Measurements from ENCODE around the gene TDP1. TPM values are rescaled to one million over a fixed set of nuclear protein-coding genes. Genes with fewer than 3 reads are reported as not detected.

TDP1 gene
- 20.5 and 45.2 TPM in 2 replicates for total RNA-seq

DNA sequence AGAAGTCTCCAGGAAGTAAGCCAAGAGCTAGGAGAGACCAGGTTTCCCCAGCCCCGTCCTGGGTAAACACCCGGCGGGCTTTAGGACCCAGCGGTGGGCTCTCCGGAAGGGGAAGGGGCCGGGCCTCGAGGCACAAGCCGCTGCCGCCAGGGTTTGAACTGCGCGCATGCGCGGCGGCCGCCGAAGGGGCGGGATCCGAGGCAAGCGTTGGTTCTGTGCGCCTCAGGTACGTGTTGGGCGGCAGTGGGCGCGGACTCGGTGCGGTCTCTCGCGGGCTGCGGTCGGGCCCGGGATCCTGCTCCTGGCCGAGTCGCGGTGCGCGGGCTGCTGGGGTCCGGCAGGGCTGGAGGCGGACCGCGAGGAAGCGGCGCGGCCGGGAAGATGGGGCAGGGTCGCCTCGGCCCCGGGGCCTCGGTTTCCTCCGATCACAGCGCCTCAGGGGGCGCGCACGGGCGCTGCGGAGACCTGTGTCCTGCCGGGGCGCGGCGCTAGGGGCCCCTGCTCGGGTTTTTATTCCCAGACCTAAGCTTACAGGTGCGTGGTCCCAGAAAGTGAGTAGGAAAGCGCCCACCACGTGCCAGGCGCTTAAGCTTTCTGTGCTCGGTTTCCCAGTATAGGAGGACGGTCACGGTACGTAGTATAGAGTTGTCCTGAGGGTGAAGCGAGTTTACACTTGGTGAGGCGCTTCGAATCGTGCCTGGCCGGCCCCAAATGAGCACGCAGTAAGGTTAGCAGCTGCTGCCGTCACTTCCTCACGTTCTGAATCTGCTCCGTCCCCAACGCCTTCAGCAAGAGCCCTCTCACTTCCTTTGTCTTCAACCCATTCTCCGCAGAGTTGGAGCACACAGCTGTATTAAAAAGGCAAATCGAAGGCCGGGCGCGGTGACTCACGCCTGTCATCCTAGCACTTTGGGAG lies at the start of gene TDP1:
Gene TDP1 (plus strand): TSS at position 183 of the 916 bp plus-strand sequence. CDS start 7,188 bp downstream, outside the sequence.

DNA sequence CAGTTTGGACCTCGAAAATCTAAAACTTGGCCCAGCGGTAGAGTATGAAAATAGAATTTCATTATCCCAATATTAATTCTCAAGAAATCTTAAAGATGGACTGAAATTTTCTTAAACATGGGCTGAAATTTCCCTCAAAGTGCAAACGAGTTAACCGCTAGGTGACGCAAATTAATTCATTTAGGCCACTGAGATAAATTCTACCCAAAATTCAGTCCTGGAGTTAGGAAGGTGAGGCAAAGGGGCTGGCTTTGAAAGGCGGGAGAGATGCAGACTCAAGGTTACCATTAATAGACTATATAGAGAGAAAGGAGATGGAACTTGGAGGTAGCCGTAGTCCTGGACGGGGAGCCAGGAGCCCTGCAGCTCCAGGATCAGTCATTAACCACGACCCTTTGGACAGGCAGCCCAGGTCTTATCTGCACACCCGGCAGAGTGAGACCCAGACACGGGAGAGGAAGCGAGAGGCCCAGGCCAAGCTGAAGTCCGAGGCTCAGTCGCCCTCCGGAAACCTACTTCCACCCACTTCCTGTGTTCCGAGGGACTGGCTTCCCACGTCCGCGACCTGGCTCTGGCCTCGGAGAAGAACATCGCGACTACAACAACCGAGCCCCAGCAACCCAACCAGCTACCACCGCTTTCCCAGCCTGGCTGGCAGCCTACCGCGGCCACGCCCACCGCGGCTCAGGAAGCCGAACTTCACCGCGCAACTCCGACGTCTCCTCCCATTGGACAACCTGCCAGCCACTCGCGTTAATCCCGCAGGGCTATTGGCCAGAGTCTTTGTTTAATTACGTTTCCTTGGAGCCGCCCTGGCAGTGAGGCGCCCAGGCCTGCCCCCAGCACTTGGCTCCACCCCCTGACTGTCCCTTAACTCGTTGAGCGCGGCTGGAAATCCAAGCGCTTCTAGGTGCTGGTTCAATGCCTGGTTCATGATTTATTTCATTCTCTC lies 1.4 kb upstream of the TDP1 start, which contains the start of gene EFCAB11:
Gene EFCAB11 (minus strand): TSS at position 661 of the 952 bp plus-strand sequence. CDS start 70 bp downstream, at position 591.

DNA sequence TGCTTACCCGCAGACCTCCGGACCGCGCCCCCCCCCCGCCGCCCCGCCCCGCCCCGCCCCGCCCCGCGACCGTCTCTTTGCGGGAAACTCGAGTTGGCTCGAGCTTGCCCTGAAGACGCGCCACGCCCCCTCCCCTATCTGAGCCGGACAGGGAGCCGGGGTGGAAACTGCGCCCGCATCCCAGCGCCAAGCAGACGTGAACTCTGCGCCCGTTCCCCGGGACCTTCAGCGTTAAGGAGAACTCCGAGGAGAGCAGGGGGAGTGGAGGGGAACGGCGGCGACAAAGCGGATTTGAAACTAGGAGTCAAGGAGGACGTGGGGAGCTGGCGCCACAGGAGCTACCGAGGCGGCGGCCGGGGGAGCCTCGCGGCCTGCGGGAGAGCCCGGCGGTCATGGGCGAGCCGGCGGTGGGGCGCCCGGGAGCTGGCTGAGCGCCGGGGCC lies 106.0 kb downstream of the TDP1 start, which contains the start of gene KCNK13:
Gene KCNK13 (plus strand): TSS at position 310 of the 442 bp plus-strand sequence. CDS start 212 bp downstream, outside the sequence.

Other genes starting within 250 kb of the TDP1 start
- 7.5 and 12.4 TPM in 2 replicates for gene EFCAB11, start 1.2 kb upstream of the TDP1 start, total RNA-seq
- gene KCNK13, start 106.1 kb downstream of the TDP1 start, total RNA-seq, result under 0.01 and 0.12 TPM in 2 replicates

Measured in uterine smooth muscle cell (primary cell).